Gastroesophageal sphincter (tissue), 4 donors: Measurements from ENCODE around the gene PLGRKT. TPM values are rescaled to one million over a fixed set of nuclear protein-coding genes. Genes with fewer than 3 reads are reported as not detected.
A peak's percentile ranks its signal among the peaks of the same experiment; 100 is the strongest.
"Not testable (repeated sequence)": the region's sequence is repeated elsewhere in the genome, so short reads cannot be mapped to it uniquely, and the experiment has no call there.

Experiments
- ATAC-seq: fragments of 150-250 bp; one replicate; pipeline ENCODE4 v1.9.1; 2016; ENCODE audit warnings: mild to moderate bottlenecking, moderate library complexity
- H3K27ac ChIP-seq, 4 donors: fragments of 200-600 bp; sonication (generic) in 3 of 4; 1 replicate in 3 of 4; 2 replicates in 1 of 4; pipeline ENCODE4 v1.5.1; 2016 to 2019
- H3K27me3 ChIP-seq: fragments of 200-600 bp; sonication (generic); one replicate; pipeline ENCODE4 v1.5.1; 2019
- H3K36me3 ChIP-seq, 2 donors: fragments of 200-600 bp; sonication (generic); one replicate each; pipeline ENCODE4 v1.5.1; 2019; ENCODE audit warnings: control low read depth in 1 of 2
- H3K4me1 ChIP-seq, 3 donors: fragments of 200-600 bp; sonication (generic); 1 replicate in 2 of 3; 2 replicates in 1 of 3; pipeline ENCODE4 v1.5.1; 2016 to 2019; ENCODE audit warnings: control low read depth in 2 of 3
- H3K4me3 ChIP-seq, 2 donors: fragments of 200-600 bp; sonication (generic); one replicate each; pipeline ENCODE4 v1.5.1; 2019; ENCODE audit warnings: mild to moderate bottlenecking in 1 of 2, moderate library complexity in 1 of 2
- H3K9me3 ChIP-seq, 3 donors: fragments of 200-600 bp; sonication (generic); one replicate each; pipeline ENCODE4 v1.5.1; 2017 to 2019; ENCODE audit warnings: control low read depth in 2 of 3
- CTCF ChIP-seq, 4 experiments: fragments of 200-600 bp in 2 of 4; fragments of 450-650 bp in 2 of 4; sonication (generic) in 1 of 4; IDR thresholded peaks; one replicate each; pipeline ENCODE4 v1.5.1; 2017 to 2019; ENCODE audit warnings: antibody characterized with exemption in 4 of 4, mild to moderate bottlenecking in 2 of 4, moderate library complexity in 2 of 4
- EP300 ChIP-seq: sonication (generic); formaldehyde crosslinking; IDR thresholded peaks from one replicate; pipeline ENCODE4 v1.6.1; 2017; ENCODE audit warnings: antibody characterized with exemption, mild to moderate bottlenecking
- POLR2A ChIP-seq, 2 donors: fragments of 450-650 bp; IDR thresholded peaks; one replicate each; pipeline ENCODE4 v1.6.1; 2017; ENCODE audit warnings: antibody characterized with exemption in 2 of 2, mild to moderate bottlenecking in 2 of 2, moderate library complexity in 1 of 2
- POLR2AphosphoS5 ChIP-seq: sonication (generic); formaldehyde crosslinking; IDR thresholded peaks from one replicate; pipeline ENCODE4 v1.6.1; 2017; ENCODE audit warnings: antibody characterized with exemption
- WGBS, 2 donors: methylation state at CpG; one replicate each; pipeline ENCODE4 v1.1.5; 2018; ENCODE audit warnings: low coverage in 1 of 2; 5-methylcytosine and 5-hydroxymethylcytosine counted together
- total RNA-seq, 4 donors: library from RNA; depleted of rRNA; stranded (reverse); fragments of >200 nt; gene quantifications; one replicate each; pipeline ENCODE4 v1.1.0, GENCODE V29; 2016

The PLGRKT gene
- total RNA-seq, 4 donors from 2014 or later: 8.8 to 22.6 (median 13.3) TPM

DNA sequence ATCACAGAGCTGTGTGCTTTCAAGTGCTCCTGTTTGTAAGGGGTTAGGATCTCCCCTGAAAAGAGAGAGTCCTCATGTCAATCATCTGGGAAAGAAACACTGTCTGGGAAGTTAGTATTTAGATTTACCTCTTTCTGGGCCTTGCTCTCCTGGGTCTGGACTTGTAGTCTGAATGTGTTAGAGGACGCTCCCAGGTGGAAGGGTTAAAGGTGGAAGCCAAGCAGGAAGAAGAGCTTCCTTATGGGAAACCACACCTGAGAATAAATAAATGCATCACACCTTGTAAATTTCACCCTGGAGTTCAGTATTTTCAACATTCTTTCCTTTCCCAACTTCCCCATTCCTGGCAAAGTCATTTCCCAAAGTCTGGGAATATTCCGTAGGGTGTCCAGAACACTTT is 1.3 kb downstream of the PLGRKT start:
- no peaks in the 10 kb centered on the region for H3K27me3 ChIP-seq
- H3K9me3 ChIP-seq: no peaks in the 10 kb centered on the region
- no peak for ATAC-seq
- H3K36me3 ChIP-seq: peaks cover 0 to 42% of the 10 kb centered on the region in 2 donors
- H3K27ac ChIP-seq: peak overlapping the region in 3 of 4 donors; percentile 89 to 93 (median 92)
- 93 to 94% methylated on average over 2 of the region's 2 CpGs for WGBS, 2 donors
- H3K4me3 ChIP-seq: no peak overlapping the region
- H3K4me1 ChIP-seq: peaks cover 0 to 24% (median 15%) of the 10 kb centered on the region in 3 donors
- no peak for TF ChIP-seq POLR2AphosphoS5
- TF ChIP-seq POLR2A (IDR thresholded peaks at IDR 0.05): no peak
- no peak for TF ChIP-seq EP300
- no peak for TF ChIP-seq CTCF (IDR thresholded peaks at IDR 0.05)

DNA sequence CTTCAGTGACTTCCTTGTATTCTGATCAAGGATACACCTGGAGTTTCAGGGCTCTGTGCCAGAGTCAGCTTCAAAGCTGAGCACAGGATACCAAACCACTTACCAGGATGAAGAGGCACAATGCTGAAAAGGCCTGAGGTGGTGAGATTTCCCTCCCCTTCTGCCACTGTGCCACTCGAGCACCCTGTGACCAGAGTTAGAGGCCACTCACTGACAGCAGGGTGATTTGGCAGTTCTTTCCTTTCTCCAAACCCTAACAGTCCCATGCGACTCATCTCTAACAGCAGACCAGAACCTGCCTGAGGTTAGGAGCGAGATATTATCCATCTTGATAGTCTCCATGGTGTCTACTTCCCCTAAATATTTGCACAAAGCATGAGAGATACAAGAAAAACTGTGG is 1.8 kb downstream of the PLGRKT start:
- 86% methylated on average over 2 of the region's 3 CpGs; no CpG with 5 or more reads in 1 of the 2 donors for WGBS, 2 donors
- Histone ChIP-seq H3K4me1 (peaks cover 0 to 24% (median 15%) of the 10 kb centered on the region in 3 donors), H3K9me3 (no peaks in the 10 kb centered on the region), H3K27ac (no peak overlapping the region), H3K36me3 (peaks cover 0 to 48% of the 10 kb centered on the region in 2 donors), H3K27me3 (no peaks in the 10 kb centered on the region), H3K4me3 (no peak overlapping the region)
- no peak for ATAC-seq
- TF ChIP-seq POLR2AphosphoS5 (no peak), EP300 (no peak), POLR2A (IDR thresholded peaks at IDR 0.05) (no peak), CTCF (IDR thresholded peaks at IDR 0.05) (no peak)

- not testable (repeated sequence) for H3K27me3 ChIP-seq, H3K9me3 ChIP-seq, H3K27ac ChIP-seq, H3K4me3 ChIP-seq, ATAC-seq
- peaks cover 0 to 24% (median 15%) of the 10 kb centered on the region in 3 donors for H3K4me1 ChIP-seq
- peaks cover 0 to 65% of the 10 kb centered on the region in 2 donors for H3K36me3 ChIP-seq
- WGBS, 2 donors: no CpG with 5 or more reads among the region's 65 CpGs
Measured at GRCh38 chr9:5433841-5434810, 3.6 kb downstream of the PLGRKT start.

- H3K36me3 ChIP-seq: peaks cover 0 to 70% of the 10 kb centered on the region in 2 donors
- no CpG with 5 or more reads among the region's 26 CpGs for WGBS, 2 donors
- not testable (repeated sequence) for ATAC-seq
Measured at GRCh38 chr9:5433328-5433727, 4.4 kb downstream of the PLGRKT start.

DNA sequence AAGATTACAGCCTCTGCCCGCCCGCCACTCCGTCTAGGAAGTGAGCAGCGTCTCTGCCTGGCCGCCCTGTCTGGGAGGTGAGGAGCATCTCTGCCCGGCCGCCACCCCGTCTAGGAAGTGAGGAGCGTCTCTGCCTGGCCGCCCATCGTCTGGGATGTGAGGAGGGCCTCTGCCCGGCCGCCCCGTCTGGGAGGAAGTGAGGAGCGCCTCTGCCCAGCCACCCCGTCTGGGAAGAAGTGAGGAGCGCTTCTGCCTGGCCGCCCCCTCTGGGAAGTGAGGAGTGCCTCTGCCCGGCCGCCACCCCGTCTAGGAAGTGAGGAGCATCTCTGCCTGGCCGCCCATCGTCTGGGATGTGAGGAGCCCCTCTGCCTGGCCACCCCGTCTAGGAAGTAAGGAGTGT is 4.8 kb downstream of the PLGRKT start:
- not testable (repeated sequence) for H3K27ac ChIP-seq, H3K4me3 ChIP-seq, H3K27me3 ChIP-seq, H3K9me3 ChIP-seq, ATAC-seq
- Histone ChIP-seq H3K4me1 (peaks cover 0 to 14% (median 7%) of the 10 kb centered on the region in 3 donors), H3K36me3 (peaks cover 0 to 70% of the 10 kb centered on the region in 2 donors)
- WGBS, 2 donors: no CpG with 5 or more reads among the region's 24 CpGs

More at GRCh38 chr9:5433328-5433727, 4.4 kb downstream of the PLGRKT start:
- H3K4me3 ChIP-seq, H3K27me3 ChIP-seq, H3K27ac ChIP-seq, H3K9me3 ChIP-seq: not testable (repeated sequence)
- H3K4me1 ChIP-seq: peaks cover 0 to 18% (median 10%) of the 10 kb centered on the region in 3 donors

GRCh38 chr9:5430912-5431311 is 6.8 kb downstream of the PLGRKT start:
- ATAC-seq: no peak
- TF ChIP-seq EP300 (no peak), POLR2A (IDR thresholded peaks at IDR 0.05) (no peak), CTCF (IDR thresholded peaks at IDR 0.05) (no peak), POLR2AphosphoS5 (no peak)
- no peak overlapping the region for H3K4me3 ChIP-seq
- no peak overlapping the region for H3K27ac ChIP-seq
- H3K9me3 ChIP-seq: no peaks in the 10 kb centered on the region
- WGBS, 2 donors: 63 to 69% methylated on average over 2 to 3 of the region's 3 CpGs
- no peaks in the 10 kb centered on the region for H3K27me3 ChIP-seq
- peaks cover 0 to 1% (median 0%) of the 10 kb centered on the region in 3 donors for H3K4me1 ChIP-seq
- peaks cover 0 to 76% of the 10 kb centered on the region in 2 donors for H3K36me3 ChIP-seq
